HG03045 (cell line): ENCODE data around the gene GRIK3.
"Not testable (repeated sequence)": the region's sequence is repeated elsewhere in the genome, so short reads cannot be mapped to it uniquely, and the experiment has no call there.

Experiments used
- ATAC-seq: cut with Tn5 transposase; IDR thresholded peaks from one replicate; pipeline ENCODE4 v1.9.1; 2021; ENCODE audit warnings: mild to moderate bottlenecking, moderate library complexity; ENCODE audit not compliant: unreplicated experiment

Gene GRIK3

DNA sequence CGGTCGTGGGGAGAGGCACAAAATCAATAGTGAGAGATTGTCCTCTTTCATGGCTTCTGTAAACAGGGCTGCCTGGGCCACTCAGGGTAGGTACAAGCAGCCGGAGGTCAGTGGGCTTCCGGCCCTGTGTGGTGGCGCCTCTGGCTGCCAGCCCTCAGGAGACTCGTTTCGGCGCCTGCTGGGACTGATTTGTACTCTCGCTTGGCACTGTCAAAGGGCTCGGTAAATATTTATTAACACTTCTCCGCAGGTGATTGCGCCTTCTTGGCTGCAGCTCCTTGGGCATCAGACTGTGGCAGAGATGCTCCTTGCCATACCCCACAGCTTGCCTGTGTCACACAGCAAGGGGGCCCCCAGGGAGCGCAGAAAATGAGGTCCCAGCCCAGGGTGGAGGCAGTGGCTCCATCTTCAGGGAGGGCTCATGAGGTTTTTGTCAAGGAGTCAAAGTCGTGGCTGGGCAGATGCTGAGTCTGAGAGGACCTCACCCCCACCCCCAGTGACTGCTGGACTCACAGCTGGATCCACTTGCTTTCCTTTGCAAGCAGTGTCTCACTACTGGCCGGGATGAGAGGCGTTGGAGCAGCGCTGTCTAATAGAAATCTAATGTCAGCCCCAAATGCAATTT is 262.5 kb downstream of the GRIK3 start:
- ATAC-seq: no peak

DNA sequence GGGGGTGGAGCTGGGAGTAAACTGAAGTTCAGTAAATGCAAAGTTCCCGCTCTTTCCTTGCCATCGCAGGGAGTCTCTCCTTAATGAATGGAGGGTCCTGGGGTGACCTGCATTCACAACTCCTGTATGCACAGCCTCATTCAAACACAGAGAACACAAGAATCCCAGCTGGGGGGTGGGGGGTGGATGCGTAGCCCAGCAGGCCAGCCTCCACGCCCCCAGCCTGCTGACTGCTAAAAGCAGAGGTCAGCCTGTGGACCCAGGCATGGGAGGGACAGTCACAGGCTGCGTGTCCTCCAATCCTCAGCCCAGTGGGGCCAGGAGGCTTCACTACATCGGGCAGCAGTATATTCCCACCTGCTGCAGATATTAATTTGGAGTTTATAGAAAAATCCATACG is 263.1 kb downstream of the GRIK3 start:
- ATAC-seq: no peak

DNA sequence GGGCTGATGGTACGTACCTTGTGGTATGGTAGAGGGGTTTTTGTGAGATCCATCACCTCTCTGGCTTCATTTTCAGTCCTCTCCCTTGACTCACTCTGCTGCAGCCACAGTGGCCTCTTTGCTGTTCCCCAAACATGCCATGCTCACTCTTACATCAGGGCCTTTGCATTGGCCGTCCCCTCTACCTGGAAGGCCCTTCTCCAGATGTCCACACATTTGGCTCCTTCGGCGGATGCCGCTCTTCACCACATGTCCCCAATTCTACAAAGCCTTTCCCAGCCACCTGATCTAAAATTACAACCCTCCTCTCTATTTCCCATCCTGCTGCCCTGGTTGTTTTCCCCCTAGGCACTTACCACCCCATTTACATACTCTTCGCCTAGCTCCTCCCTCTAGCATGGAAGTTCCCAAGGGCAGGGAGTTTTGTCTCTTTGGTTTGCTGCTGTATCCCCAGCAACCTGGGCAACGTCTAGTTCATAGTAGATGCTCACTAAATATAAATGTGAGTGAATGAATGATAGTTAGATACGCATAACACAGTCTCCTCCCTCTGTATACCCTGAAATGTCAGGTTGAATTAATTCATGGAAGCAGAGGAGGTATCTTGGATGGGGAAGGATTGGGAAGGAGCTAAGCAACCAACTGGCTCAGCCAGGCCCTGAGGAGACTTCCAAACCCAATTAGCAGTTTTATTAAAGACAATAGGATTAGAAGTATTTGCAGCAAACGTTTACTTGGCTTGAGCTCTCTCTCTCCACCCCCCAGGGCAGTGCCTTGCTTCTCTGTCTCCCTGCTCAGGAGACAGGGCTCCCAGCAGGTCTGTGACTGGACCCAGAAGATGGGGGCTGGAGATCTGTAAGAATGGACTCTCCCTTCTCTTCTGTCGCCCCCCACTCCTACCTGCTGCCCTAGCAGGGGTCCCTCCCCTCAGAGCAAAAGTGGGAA is 264.2 kb downstream of the GRIK3 start:
- no peak for ATAC-seq

DNA sequence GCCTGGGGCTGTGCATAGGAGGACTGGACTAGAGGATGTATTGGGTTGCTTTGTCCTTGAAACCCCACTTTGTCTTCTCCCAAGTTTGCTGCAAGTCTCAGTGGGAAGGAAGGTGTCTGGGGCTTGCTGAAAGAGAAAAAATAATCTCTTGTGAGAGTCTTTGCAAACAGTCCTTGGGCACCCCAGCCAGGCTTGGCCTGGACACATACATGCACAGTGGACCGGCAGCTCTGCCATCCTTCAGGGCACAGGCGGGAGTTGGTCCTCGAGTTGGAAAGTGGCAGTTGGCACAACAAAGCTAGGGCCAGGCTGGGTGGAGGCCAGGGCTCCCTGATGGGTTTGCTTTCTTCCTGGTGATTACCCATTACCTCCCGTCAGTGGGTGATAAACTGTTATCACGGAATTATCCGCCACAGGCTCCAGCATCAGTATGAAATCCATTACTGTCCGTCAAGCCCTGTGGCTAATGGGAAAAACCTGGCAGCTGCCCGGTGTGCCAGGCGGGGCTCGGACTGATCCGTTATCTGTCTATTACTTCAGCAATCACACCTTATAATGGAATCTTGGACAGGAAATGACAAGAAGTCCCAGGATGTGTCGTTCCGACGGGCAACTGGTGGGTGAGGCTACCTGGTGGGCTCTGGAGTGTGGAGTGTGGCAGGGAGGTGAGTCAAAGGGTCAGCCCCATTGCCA is 265.7 kb downstream of the GRIK3 start:
- no peak for ATAC-seq

DNA sequence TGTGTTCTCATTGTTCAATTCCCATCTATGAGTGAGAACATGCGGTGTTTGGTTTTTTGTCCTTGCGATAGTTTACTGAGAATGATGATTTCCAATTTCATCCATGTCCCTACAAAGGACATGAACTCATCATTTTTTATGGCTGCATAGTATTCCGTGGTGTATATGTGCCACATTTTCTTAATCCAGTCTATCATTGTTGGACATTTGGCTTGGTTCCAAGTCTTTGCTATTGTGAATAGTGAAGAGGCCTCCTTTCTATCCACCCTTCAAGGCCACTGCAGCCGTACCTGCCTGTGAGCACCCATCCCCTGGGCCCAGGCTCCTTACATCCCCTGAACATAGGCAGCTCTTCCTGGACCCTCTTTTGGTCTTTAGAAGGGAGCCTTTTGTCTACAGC is 266.9 kb downstream of the GRIK3 start:
- ATAC-seq: not testable (repeated sequence)

DNA sequence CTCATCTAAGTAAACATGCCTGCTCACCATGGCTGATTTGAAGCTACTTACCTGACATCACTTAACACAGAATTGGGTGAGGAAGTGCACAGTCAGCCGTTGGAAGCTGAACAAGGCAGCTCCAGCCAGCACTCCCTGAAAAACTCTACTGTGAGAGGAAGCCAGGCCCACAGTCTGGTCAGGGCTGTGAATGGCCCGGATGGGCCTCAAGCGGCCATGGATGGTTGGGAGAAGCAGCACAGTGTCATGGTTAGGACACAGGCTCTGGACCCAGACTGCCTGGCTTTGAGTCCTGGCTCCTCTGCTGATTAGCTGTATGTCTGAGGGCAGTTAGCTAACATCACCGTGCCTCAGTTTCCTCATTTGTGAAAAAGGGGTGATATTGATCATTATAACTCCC is 267.8 kb downstream of the GRIK3 start:
- no peak for ATAC-seq

DNA sequence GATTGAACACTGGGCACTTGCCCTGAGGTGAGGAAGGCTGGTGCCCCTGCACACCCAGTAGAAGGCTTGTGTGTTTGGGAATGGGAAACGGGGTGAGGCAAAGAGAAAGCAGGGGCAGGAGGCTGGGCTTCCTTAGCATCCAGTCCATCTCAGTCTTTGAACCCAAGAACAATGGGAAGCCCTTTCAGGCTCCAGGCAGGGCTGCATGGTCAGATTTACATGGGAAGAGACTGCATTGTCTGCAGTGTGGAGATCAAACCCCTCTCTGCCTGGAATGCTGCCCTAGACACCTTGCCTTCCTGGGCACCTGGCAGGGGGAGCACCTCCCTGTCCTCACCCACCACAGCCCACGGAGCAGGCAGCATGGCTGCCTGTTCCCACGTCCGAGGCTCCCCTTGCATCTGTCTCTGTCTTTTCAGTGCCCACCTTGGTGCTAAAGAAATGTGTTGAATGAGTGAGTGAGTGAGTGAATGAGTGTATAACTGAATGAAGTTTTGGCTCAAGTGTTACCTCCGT is 268.5 kb downstream of the GRIK3 start:
- no peak for ATAC-seq

DNA sequence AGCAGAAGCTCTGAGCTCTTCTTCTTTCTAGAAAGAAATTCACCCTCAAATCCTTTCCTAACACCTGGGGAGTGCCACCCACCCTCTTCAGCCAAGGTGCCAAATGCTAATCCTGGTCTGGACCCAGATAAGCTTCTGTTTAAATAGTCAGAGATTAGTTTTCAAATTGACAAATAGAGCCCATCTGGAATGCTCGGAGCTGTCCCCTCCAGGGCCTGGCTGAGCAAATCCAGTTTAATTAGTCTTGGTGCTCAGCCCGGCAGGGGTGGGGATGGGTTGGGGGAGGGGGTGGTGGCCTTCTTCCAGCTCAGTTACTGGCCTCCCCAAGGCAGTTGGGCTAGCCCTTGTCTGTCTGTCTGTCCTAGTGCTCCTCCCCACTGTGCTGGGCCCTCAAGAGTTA is 269.5 kb downstream of the GRIK3 start:
- ATAC-seq: no peak

DNA sequence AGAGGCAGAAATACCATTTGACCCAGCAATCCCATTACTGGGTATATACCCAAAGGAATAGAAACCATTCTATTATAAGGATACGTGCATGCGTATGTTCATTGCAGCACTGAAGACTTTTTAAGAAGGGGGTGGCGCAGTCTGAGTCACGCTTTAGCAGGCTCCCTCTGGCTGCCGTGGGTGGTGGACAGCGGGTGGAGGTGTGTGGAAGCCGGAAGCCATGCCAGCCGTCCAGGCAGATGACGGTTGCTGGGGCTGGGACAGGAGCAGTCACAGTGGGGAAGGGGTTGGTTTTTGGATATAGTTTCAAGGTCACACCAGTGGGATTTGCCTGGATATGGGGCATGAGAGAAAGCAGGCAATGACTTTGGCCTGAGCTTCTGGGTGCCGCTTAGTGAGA is 270.5 kb downstream of the GRIK3 start:
- no peak for ATAC-seq

DNA sequence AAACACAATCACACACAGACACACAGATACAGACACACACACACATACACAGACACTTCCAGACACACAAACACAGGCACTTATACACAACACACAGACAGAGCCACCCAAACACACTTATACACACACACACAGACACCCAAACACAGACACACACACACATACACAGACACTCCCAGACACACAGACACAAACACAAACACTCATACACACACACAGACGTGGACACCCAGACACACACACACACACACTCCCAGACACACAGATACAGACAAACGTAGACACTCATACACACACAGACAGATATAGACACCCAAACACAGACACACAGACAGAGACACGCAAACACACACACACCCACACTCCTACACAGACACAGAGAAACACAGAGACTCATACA is 272.1 kb downstream of the GRIK3 start:
- no peak for ATAC-seq

DNA sequence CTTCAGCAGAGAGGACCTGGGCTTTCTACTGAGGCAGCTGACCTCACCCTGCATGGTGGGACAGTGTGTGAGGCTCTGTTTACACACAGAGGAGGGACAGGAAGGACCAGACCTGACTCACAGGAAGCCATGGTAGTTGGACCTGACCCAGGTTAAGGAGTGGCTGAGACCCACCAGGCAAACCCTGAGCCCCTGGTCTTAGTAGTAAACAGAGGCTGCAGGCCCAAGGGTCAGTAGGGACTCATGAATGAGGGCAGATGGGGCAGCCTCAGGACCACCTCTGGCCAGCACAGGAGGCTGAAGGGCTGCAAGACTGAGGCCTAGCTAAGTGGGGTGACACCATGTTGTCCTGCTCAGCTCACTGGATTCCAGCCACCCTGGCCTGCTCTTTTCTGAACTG is 273.2 kb downstream of the GRIK3 start:
- ATAC-seq: no peak

DNA sequence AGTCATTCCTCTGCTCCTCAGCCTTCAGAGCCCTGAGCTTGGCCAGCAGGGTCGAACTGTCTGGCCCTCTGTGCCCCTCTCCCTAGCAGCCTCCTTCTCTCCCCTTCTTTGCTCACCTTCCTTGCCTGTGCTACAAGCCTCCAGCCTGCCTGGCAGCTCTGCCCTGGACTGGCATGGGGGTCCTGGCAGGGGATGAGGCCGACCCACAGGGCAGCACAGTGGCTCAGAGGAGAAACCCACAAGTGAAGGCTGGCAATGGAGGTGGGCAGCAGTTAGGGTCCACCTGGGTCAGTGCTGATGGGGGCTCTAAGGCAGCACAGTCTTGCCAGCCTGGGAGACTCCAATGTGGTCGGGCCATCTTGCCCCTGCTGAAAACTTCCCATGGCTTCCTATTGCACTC is 274.2 kb downstream of the GRIK3 start:
- no peak for ATAC-seq

DNA sequence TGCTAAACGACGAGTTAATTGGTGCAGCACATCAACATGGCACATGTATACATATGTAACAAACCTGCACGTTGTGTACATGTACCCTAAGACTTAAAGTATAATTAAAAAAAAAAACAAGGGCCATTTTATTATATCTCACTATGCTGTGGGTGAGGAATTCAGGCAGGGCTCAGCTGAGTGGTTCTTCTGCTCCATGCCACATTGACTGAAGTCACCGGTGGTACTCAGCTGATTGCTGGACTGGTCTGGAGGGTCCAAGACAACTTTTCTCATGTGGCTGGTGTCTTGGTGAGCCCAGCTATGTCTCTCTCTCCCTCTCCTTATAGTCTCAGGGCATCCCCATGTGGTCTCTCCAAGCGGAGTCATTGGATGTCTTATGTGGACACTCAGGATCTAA is 275.0 kb downstream of the GRIK3 start:
- no peak for ATAC-seq

DNA sequence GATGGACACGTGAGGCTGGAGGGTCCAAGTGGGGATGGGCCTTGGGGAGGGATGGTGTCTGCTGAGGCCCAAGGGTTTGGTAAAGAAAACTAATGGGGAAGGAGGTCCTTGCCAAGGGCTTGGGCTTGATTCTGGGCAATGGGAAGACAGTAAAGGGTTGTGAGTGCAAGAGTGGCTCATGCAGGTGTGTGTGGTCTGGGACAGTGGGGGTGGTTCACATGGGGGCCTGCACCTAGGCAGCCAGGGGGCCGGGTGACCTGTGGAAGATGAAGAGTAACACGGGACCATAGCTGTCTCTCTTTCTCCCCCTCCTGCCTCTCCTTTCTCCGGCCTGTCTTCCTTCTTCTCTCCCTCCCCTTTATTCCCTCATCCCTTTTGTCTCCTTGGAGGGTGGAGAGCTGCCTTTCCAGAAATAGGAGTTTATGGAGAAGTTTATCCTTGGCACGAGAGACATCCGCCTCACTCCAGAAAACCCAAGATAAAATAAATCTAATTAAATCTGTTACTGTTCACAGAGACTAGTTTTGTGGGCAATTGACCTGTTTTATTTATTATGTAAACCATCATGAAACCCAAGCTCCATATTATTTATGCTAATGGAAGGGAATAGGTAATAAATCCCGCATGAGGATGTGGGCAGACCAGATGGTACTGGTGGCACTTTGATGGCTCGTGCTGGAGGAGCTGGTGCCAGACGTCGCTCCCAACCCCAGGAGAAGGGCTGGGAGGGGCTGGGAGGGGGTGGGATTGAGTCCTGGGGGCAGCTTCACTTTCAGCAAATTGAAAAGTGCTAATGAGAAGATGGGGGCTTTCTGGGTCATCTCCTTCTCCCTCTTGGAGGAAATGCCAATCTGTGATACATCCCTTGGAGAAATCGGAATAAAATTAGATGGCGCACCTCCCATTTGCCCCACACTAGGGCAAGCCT is 278.7 kb downstream of the GRIK3 start:
- no peak for ATAC-seq

DNA sequence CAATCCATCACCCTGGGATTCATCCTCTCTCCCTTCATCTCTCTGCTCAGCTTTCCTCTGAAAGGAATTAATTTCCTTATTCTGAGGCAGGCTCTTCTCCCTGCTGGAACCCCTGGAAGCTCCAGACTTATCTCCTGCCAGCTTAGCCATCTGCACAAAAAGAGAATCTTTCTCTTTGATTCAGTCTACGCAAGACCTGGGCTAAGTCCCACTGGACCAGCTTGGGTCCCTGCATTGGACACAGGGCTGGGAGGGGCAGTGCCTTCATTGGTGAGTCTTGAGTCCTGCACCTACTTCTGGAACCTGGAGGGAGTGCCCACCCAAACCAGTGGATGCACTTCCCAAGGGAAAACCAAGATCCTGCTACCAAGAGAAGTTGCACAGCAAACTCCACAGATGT is 279.9 kb downstream of the GRIK3 start:
- ATAC-seq: no peak

DNA sequence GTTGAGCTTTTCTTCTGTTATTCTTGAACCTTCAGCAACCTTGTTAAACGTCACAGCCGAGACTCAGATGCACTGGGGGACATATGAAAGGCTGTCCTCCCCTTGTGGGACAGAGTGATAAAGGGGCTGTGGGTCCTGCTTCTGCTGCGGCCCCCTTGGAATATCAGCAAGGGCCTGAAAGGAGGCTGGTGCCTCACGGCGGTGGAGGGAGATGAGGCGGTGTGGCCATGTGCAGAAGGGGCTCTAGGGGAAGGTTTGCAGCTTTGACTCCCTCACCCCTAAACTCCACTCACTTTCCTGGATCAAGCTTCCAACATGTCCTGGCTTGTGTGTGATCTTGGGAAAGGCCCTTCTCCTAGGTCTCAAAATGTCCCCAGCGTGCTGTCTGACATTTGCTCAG is 280.9 kb downstream of the GRIK3 start:
- no peak for ATAC-seq

DNA sequence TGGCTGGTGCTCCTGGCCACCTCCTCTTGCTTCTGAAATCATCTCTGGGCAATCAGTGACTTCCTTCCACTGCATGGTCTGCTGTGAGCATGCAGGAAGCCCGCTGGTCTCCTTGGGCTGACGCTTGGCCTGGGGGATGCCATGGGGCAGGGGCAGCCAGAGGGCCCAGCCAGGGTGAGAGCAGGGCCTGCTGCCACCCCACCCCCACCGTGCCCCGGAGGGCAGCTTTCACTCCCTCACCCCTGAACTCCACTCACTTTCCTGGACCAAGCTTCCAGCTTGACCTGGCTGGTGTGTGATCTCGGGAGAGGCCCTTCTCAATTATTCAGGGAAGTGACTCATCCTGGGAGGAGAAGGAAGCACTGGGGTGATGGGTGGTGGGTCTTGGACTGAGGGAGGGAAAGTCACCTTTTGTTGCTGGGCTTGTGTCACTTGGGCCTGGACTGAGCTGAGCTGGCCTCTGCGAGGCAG is 281.4 kb downstream of the GRIK3 start:
- ATAC-seq: no peak

DNA sequence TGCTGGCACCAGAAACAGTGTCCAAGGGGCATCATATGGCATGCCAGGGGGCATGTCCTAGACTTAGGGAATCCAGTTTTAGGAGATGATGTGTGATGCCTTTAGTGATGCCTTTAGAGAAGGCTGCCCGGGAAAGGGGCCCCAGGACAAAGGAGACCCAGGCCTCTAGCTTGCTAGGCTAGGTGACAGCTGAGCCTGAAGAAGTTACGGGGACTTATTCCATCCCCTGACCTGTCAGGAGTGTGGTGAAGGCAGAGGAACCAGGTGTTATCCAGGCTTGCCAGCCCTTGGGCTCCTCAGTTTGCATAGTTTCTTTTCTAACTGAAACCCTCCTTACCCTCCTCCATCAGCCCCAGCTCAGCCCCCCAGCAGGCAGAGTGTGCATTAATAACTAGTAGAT is 281.9 kb downstream of the GRIK3 start:
- no peak for ATAC-seq

DNA sequence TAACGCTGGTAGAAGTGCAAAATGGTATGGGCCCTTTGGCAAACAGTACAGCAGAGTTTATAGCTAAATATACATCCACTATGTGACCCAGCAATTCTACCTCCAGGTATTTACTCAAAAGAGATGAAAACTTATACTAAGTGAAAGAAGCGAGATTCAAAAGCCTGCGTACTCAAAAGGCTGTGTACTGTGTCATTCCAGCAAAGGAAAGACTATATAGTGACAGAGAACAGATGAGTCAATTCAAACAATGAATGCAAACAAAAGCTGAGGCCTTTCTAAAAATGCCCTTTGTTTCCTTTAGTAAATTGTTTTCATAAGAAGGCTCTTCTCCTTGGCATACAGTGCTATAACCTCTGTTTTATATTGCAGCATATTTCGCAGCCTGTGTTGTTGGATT is 282.8 kb downstream of the GRIK3 start:
- no peak for ATAC-seq

DNA sequence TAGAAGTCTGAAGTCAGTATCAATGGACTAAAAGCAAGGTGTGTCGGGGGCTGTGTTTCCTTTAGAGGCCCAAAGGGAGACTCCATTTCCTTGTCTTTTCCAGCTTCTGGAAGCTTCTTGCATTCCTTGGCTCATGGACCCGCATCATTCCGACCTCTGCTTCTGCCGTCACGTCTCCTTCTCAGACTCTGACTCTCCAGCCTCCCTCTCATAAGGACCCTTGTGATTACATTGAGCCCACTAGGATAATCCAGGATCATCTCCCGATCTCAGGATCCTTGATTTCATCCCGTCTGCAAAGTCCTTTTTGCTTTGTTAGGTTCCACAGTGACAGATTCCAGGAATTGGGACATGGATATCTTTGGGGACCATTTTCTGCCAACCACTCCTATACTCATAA is 285.8 kb downstream of the GRIK3 start:
- ATAC-seq: no peak
